ENCODE data around the gene KAT2A.
"Not testable (repeated sequence)": the region's sequence is repeated elsewhere in the genome, so short reads cannot be mapped to it uniquely, and the experiment has no call there.

Gene KAT2A
- total RNA-seq: 33.0 to 47.9 (median 43.0) reads per million in 4 experiments

DNA sequence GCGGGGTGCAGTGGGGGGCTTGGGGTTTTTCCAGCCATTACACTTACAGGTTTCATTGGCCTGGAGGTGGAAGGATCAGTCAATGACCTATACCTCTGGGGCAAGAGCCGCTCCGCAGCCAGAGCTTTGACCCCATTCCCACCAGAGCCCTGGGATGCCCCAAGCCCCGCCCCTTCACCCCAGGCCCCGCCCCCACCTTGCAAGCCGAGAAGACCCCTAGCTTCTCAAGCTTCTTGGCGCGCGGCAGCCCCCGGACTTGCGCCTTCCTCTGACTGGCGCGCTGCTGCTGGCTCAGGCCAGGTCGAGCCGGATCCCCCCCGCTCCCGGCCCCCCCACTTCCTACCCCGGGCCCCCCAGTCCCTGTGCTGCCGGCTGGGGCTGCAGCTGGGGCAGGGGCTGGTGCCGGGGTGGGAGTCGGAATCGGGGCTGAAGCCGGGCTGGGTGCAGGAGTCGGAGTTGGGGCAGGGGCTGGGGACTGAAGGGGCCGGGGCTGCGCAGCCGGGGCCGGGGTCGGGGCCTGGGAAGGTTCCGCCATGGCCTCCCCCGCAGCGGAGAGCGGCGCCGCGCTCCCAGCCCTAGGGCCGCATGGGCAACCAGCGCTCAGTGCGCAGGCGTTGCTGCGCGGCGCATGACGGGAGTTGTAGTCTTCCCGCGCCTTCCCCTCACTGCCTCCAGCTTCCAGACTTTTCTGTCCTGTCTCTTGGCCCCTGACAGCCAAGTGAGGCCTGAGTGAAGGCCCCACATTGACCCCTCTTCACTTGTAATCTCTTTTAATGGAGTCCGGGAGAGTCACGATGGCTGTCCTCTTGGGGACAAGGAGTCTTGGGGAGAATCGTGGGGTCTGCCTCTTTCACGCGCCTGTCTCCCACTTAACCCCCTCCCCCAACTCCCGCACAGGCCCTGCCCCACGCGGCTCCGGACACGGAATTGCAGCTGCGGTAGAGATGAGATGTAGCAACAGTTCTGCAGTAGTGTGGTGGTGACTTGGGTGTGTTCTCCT, at the start of gene KAT2A:
Gene KAT2A, minus strand, starts transcription at position 598 of the 1,000 bp plus-strand sequence. Its CDS starts 63 bp downstream, at position 535.
- DNase-seq: peak; percentile 68

DNA sequence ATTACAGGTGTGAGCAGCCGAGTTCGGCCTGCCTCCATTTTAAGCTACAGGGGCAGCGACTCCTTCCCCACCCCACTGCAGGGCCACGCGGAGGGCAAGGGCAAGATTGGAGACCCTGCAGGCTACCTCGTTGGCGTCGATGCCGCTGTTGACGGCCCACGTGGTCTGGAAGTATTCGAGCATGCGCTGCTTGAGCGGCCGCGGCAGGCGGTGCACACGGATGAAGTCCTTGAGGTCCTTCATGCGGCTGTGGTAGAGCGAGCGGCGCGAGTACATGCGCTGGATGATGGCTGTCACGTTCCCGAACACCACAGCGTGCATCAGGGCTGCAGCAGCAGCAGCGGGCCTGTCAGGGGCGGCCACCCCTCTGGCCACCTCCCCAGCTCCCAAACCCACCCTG, 48.2 kb upstream of the KAT2A start:
- DNase-seq: no peak

DNA sequence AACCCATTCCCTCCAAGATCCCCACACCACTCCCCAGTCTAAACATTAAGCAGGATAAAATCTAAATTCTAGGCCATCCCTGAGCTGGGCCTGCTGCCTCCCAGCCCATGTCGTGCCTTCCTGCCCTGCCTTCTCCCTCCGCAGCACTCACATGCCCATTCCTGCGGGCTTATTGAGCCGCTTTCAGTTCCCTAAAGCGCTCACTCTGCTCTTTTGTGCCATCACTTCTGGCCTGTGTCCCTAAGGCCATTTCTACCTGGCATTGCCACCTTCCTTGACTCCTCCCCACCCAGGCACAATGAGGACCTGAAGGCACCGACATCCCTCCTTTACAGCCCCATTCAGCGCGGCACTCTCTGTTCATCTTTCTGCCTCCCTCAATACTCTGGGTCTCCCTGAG, 46.6 kb upstream of the KAT2A start:
- DNase-seq: no peak

DNA sequence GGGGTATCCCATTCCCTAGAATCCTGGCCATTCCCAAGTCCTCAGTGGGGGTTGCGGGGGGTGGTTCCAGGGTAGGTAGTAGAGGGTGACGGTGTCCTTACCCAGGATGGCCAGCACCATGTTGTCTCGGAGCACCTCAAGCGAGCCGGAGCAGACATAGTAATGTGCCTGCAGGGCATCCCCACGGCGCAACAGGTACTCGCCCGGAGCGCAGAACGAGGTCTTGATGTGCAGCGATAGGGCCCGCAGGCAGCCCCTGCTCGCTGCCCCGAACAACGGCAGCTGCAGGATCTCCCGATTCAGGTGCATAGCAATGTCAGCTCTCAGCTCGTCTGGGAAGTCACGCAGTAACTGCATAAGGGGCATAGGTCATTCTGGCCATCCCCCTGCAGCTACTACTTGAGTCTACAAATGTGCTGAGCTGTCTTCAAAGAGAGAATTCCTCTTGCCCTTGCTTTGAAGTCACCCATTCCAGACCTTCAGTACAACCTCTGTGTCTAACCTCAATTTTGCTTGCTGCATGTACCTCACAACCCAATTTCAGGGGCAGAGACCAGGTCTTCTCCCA, 45.1 kb upstream of the KAT2A start:
- no peak for DNase-seq

DNA sequence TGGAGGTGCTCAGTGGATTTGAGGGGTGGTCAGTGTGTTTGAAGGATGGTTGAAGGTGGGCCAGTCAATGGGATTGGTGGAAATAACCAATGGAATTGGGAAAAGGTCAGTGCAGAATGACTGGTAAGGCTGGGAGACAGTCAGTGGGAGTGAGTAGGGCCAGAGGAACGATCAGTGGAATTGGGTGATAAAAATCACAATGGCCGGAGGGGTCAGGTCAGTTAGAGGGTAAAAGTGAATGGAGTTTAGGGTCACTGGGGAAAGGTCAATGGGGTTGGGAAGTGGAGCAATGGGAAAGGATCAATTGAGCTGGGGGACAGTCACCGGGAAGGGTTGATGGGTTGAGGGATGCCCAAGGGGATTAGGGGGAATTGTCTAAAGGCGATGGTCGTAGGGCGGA, 44.6 kb upstream of the KAT2A start:
- DNase-seq: no peak

DNA sequence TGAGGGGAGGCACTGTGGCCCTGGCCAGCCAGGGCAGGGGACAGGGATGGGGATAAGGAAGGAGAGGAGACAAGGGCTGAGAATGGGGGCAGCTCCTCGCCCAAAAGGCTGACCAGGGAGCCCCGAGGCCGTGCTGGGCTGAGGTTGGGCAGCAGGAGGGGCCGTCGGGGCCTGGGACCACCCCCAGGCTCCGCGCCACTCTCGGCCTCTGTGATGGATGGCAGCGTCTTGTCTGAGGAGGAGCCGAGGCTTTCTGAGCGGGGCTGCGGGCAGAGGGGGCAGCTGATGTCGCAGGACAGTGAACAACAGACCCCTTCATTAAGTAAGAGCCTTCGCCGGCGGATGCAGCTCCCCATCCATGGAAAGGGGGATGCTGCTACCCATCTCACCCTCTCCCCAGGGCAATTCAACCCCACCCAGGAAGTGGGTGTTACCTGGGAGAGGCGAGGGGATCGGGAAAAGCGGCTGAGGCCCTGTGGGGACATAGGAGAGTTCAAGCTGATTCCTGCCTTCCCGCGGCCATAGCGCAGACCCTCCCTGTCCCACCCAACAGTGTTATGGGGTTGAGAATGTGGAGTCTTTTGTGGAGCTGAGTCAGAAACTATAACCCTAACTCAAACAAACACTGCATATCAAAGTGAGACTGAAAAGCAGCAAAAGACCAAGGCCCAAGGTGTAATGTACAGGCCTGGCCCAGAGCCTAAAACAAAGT, 42.7 kb upstream of the KAT2A start:
- DNase-seq: no peak

DNA sequence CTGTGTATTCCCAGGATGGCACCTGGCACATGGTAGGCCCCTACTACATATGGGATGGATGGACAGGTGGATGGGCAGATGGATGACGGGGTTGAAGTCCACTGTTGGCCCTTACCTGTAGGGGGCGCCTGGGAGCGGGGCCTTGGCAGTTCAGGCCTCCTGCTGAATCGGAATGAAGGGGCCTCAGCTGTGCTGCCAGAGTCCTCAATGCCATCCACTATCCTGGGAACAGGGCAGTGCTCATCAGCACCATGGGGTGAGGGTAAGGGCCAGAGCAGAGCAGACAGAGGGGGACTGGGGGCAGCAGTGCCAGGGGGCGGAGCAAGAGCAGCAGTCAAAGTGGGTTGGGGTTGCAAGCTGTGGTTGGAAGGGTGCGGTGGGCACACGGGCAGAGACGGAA, 41.9 kb upstream of the KAT2A start:
- DNase-seq: peak; percentile 4

DNA sequence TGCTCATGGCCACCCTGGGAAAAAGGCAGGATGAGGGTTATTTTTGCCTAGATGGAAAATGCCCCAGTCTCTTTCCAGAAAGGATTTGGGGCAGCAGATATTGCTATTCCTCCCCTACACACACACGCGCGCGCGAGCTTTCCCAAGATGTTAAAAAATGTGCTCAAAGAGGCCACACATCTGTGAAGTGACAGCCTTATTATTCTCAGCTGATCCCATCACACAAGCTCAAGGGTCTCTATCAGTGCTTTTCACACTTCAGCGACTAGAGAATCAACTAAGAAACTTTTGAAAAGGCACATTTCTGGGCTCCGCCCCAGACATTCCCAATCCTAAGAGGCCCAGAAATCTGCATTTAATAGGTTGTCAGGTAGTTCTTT, 39.4 kb upstream of the KAT2A start:
- DNase-seq: no peak

DNA sequence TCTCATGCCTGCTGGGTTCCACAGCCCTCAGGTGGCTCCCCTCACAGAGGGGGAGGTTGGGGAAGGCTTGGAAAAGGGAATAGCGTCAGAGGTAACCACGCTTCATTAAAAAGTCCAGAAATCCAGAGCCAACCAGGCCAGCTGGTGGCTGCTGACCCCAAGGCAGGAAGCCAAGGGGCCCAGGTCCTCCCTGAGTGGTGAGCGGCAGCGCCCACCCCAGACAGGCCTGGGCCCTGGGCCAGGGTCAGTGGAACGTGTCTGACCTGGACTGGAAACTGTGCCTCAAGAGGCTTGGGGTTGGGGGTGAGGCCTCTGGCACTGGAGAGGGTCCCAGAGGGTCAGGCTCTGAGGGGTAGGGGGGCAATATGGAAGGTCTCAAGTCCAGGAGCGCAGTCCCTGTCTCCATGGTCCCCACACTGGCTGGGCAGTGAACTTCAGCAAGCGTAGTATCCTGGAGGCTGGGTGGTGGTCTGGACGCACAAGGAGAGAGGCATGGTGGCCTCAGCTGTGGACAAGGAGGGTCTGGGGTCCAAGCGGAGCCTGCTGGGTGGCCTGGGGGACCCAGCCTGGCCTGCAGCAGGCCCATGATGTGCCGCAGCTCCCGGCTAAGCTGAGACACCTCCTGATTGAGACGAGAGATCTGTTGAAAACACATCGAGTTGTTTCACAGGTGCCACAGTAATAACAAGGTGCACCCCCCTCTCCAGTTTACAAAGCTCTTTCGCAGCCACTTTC, 38.8 kb upstream of the KAT2A start:
- no peak for DNase-seq

DNA sequence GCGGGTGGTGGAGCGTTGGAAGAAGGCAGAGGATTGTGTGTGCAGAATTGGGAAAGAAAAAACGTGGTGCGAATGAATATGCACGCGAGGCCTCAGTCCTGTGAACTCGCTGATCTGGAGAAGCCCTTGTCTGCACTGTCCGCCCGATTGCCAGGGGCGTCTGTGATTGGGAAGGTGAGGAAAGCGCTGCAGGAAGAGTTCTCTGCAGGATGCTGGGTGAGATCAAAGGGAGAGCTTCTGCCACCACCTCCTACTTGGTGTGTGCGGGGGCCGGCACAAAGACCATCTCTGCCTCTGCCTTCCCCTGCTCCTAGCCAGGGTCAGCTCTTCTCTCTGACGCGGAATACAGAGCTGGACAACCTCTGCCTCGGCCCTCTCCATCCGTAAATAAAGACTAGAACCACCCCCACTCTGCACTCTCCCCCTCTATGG, 34.5 kb upstream of the KAT2A start:
- no peak for DNase-seq

DNA sequence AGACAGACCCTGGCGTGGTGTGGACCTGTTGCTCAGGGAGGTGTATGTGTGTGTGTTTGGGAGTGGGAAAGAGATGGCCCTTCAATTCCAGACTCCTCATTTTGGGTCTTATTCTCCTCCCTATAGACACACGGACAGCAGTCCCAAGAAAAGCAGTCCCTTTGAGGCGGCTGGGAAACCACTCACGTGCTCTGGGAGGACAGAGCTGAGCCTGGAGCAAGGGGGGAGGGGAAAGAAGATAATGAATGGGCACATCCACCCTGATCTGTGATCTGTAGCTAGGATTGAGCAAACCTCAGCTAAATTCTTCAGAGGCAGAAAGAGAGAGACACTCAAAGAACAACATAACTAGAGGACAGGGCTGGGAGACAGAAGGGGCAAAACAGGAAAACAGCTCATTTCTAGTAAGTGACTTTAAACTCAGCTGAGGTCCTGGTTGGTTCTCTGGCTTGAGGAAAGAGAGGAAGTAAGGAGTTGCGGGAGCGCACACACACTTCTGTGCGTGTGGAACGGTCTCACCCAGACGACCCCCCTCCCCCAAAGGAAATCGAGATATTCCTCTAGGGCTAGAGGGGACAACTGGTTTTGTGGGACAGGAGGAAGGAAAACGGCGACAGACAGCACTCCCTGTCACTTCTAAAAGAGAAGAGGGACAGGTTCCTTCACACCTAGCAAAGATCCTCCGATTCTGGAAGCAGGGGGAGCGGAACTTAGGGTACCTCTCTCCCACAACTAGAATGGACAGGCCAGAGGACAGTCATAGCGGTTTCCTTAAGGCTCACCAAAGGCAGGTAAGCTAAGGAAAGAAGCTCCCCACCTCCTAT, 33.0 kb upstream of the KAT2A start:
- no peak for DNase-seq

DNA sequence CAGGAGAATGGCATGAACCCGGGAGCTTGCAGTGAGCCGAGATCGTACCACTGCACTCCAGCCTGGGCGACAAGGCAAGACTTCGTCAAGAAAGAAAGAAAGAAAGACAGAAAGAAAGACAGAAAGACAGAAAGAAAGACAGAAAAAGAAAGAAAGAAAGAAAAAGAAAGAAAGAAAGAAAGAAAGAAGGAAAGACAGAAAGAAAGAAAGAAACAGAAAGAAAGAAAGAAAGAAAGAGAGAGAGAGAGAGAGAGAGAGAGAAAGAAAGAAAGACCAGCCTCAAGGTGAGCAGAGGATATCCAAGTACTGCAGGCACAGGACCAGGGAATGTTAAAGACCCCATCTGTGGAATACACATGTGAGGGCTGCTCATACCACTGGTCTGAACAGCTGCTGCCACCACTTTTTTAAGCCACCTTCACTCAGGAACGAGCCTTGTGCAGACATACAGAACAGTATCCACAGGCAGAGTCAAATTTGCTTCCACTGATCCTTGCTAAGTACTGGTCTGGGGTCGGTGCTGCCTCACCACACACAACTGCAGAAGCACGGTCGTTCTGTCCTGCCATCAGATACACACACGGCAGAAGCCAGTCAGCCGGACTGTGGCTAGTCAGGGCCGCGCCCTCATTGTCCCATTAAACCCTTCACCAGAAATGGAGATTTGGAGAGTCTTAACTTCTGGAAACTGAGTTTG, 25.9 kb upstream of the KAT2A start:
- DNase-seq: no peak

DNA sequence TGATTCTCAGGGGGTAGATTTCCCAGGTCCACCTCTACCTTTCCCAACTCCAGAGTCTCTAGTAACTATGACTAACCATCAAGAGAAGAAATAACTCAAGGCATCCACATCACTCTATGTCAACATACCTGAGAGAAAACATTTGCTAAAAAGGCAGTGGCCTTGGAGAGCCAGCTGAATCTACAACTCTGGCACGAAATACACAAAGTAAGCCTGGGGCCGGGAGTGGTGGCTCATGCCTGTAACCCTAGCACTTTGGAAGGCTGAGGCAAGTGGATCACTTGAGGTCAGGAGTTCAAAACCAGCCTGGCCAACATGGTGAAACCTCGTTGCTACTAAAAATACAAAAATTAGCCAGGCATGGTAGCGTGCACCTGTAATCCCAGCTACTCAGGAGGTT, 22.0 kb upstream of the KAT2A start:
- not testable (repeated sequence) for DNase-seq

DNA sequence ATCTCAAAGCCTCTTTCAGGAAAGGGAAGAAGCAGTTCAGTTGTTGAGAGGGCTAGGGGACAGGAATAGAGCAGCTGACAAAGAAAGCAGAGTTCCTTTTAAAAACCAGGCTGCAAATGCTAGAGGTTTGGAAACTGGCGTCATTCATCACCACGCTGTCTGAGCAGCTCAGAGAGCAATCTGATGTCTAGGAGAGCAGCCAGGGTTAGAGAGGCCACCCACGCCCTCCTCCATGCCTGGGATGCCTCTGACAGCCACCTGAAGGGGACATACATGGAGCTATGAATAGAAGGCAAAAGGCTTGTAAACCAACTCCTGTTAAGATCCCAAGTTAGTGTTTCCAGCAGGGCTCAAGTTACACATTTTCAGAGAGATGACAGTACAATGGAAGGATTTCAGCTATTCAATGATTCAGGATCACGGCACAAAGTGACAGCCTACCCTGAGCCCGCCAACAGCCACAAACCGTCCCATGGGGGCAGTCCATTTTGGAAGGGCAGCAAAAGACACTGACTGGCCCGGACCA, 21.3 kb upstream of the KAT2A start:
- DNase-seq: no peak

DNA sequence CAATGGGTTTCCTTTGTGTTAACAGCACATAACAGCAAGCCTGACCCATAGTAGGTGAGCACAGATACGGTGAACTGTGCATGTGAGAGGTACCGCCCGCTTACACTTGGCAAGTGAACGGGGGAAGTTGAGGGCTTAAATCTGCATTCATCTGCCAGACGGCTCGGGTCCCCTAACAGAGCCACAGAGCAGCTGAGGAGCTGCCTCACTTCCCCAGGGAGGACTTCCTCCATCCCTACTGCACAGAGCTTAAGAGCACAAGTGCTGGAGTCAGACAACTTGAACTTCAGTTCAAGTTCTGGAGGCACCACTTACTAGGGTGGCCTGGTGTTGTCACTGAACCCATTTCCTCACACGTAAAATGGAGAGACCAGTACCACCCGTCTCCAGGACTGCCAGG, 20.2 kb upstream of the KAT2A start:
- DNase-seq: no peak

DNA sequence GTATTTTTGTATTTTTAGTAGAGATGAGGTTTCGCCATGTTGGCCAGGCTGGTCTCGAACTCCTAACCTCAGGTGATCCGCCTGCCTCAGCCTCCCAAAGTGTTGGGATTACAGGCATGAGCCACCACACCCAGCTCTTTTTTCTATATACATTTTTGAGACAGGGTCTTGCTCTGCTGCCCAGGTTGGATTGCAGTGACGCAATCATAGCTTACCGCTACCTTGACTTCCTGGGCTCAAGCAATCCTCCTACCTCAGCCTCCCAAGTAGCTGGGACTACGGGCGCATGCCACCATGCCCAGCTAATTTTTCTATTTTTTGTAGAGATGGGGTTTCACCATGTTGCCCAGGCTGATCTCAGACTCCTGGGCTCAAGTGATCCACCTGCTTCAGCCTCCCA, 19.5 kb upstream of the KAT2A start:
- DNase-seq: not testable (repeated sequence)

DNA sequence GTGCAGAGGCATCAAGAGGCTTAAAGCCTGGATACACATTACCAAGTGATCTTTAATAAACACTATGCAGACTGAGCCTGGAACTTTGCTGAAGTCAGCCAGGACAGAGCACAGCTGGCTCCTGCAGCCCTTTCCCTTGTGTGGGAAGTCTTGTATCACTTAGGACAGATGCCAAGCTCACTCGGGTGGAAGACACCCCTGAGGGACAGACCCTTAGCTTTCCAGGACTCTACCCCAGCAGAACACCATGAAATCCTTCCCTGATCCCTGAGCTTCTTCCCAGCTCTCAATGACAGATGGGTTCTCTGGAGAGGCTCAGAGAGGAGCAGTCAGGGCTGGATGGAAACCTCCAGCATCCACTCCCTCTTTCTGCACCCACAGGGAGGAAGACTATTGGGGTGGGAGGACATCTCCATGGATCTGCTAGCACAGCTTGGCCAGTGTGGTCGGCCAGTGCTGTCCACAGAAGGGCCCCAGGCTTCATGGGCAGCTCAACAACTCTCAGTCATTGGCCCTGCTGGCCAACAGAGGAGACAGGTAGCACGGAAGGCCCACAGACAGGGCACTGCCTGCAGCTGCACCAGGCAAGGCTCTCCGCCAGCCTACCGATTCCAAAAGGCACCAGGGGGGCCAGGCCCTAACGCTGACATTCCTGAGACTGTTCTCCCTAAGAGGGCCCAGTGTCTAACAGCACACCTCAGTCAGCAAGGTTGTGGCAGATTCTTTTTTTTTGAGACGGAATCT, 17.8 kb upstream of the KAT2A start:
- no peak for DNase-seq

DNA sequence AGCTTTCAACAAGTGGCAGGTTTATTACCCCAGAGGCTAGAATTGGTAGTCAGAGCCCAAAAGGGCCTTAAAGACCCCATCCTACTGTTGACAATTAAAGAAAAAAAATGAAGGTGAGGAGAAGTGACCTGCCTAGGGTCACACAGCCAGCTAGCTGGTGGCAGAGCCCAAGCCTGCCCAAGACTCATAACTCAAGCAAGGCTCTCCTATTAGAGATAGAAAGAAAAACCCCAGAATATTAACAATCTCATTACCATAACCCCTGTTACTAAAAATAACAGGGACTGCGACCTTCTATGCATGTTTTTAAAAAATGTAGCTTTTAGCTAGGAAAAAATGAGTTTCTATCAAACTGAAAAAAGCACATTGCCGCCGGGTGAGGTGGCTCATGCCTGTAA, 15.5 kb upstream of the KAT2A start:
- DNase-seq: no peak

DNA sequence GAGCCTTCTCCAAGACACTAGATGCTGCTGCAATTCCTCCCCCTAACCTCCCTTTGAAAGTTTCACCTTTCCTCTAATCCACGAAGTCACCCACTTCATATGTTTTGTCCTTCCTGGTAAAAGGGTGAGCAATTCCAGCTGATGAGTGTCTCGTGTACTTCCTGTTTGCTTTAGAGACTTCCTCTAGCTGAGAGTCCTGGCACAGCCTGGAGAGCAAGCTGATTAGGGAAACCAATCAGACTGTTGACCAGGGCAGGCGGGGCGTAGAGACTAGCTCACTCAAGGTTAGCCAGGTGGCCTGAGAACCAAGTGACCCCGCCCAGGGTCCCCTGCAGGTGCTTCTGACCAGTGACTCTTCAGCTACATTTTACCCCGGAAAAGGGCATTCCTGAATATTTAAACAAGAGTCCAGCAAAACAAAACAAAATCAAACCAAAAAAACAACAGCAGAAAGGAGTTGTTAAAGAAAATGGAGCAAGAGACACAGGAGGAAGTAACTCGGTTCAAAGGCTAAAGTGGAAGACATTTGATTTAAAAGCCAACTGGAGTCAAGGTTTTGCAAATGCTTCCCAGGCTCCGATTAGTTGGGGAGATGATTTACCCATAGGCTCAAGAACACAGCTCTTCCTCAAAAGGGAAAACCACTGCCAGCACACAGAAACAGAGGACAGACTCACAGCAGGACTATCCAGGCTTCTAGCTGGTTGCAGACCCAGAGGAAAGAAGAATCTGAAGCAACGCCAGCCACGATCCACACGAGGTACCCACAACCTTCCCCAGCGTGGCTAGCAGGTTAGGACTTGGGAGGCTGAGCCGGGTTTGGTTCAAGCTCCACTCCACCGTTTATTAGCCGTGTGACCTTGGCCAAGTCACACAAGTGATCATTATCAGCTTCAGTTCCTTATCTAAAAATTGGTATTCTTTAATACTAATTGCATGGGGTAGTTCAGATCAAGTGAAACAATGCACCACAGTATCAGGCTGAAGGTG, 14.8 kb upstream of the KAT2A start:
- no peak for DNase-seq
